ENCODE data around the gene SORCS2. TPM values are rescaled to one million over a fixed set of nuclear protein-coding genes. Genes with fewer than 3 reads are reported as not detected.

The SORCS2 gene
- total RNA-seq, 5 donors from 2014 or later (not counting 1 experiment from before 2014, with no cell fraction given) = 0.22 TPM; not detected in 4

- no peaks in the 10 kb centered on the region for H3K4me1 Mint-ChIP-seq
- CTCF ChIA-PET = no interaction called here
- Histone ChIP-seq H3K4me3 (ENCODE audit: control insufficient read depth in 1 of 2, extremely low read depth in 1 of 2, low read length in 1 of 2) (no peak overlapping the region), H3K9me3 (no peaks in the 10 kb centered on the region), H3K27ac (ENCODE audit: low read length) (no peak overlapping the region), H3K36me3 (ENCODE audit: control insufficient read depth in 2 of 2, extremely low read depth in 1 of 2, insufficient read depth in 1 of 2, low read length in 1 of 2) (no peaks in the 10 kb centered on the region), H3K27me3 (replicated peaks in 1 of 2; ENCODE audit: control insufficient read depth in 2 of 2, extremely low read depth in 1 of 2, insufficient read depth in 2 of 2, low read length in 1 of 2) (peaks cover 0 to 45% of the 10 kb centered on the region in 2 experiments), H3K4me1 (ENCODE audit: control insufficient read depth in 1 of 2, extremely low read depth in 1 of 2, insufficient read depth in 2 of 2, low read length in 2 of 2) (no peaks in the 10 kb centered on the region)
- H3K36me3 Mint-ChIP-seq = no peaks in the 10 kb centered on the region
- H3K27me3 Mint-ChIP-seq = peaks cover 8 to 15% of the 10 kb centered on the region in 2 donors
- POLR2A ChIA-PET = no interaction called here
- DNase-seq (no peak), ATAC-seq (replicated peaks in 1 of 4) (no peak)
- 67% methylated on average over 7 of the region's 13 CpGs for WGBS (ENCODE audit: insufficient coverage)
- no peak overlapping the region for H3K27ac Mint-ChIP-seq
- no peak overlapping the region for H3K4me3 Mint-ChIP-seq
- no peaks in the 10 kb centered on the region for H3K9me3 Mint-ChIP-seq
These were observed 116.8 kb downstream of the SORCS2 start for GRCh38 chr4:7309181-7309580.

DNA sequence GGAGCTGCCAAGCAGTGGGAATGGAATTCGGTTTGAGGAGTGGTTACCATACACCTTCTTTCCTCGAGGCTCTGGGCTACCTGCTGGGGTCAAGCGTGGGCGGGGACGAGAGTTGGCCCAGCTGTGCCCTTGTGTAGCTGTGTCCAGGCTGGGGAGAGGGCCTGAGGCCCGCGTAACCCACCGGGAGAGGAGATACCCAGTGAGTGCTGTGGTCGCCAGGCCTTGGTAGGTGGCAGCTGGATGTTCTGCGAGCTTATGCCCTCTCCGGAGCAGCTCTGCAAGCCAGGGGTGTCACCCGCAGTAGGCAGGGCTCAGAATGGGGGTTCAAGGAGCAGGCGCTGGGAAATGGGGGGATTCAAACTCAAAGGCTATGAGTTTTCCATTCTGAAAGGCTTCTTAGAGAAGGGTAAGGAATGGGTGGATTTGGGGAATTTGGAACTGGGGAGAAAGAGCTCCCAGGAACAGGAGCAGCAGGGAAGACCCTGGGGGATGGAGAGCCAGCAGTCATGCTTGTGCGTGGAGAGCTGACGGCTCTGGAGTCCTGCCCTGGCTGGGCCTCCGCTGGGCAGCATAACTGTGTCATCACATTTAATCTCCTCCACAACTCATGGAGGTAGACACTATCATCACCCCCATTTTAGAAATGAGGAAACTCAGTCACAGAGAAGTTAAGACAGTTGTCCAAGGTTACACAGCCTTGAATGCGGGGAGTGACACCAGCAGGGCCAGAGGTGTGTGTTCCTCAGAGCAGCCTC is 117.5 kb downstream of the SORCS2 start:
- ATAC-seq (replicated peaks in 1 of 4) (no peak), DNase-seq (no peak)
- no peaks in the 10 kb centered on the region for H3K4me1 Mint-ChIP-seq
- CTCF ChIA-PET = no interaction called here
- Histone ChIP-seq H3K36me3 (ENCODE audit: control insufficient read depth in 2 of 2, extremely low read depth in 1 of 2, insufficient read depth in 1 of 2, low read length in 1 of 2) (no peaks in the 10 kb centered on the region), H3K4me3 (ENCODE audit: control insufficient read depth in 1 of 2, extremely low read depth in 1 of 2, low read length in 1 of 2) (no peak overlapping the region), H3K9me3 (no peaks in the 10 kb centered on the region), H3K27ac (ENCODE audit: low read length) (no peak overlapping the region), H3K4me1 (ENCODE audit: control insufficient read depth in 1 of 2, extremely low read depth in 1 of 2, insufficient read depth in 2 of 2, low read length in 2 of 2) (no peaks in the 10 kb centered on the region), H3K27me3 (replicated peaks in 1 of 2; ENCODE audit: control insufficient read depth in 2 of 2, extremely low read depth in 1 of 2, insufficient read depth in 2 of 2, low read length in 1 of 2) (peaks cover 0 to 40% of the 10 kb centered on the region in 2 experiments)
- H3K4me3 Mint-ChIP-seq = no peak overlapping the region
- H3K27me3 Mint-ChIP-seq = peaks cover 8 to 15% of the 10 kb centered on the region in 2 donors
- H3K36me3 Mint-ChIP-seq = no peaks in the 10 kb centered on the region
- POLR2A ChIA-PET = no interaction called here
- H3K9me3 Mint-ChIP-seq = no peaks in the 10 kb centered on the region
- 78% methylated on average over 13 of the region's 17 CpGs for WGBS (ENCODE audit: insufficient coverage)
- no peak overlapping the region for H3K27ac Mint-ChIP-seq

GRCh38 chr4:7310451-7310850 is 118.1 kb downstream of the SORCS2 start:
- Histone ChIP-seq H3K4me1 (ENCODE audit: control insufficient read depth in 1 of 2, extremely low read depth in 1 of 2, insufficient read depth in 2 of 2, low read length in 2 of 2) (no peaks in the 10 kb centered on the region), H3K27me3 (replicated peaks in 1 of 2; ENCODE audit: control insufficient read depth in 2 of 2, extremely low read depth in 1 of 2, insufficient read depth in 2 of 2, low read length in 1 of 2) (peaks cover 0 to 42% of the 10 kb centered on the region in 2 experiments), H3K36me3 (ENCODE audit: control insufficient read depth in 2 of 2, extremely low read depth in 1 of 2, insufficient read depth in 1 of 2, low read length in 1 of 2) (no peaks in the 10 kb centered on the region), H3K27ac (ENCODE audit: low read length) (no peak overlapping the region), H3K4me3 (ENCODE audit: control insufficient read depth in 1 of 2, extremely low read depth in 1 of 2, low read length in 1 of 2) (no peak overlapping the region), H3K9me3 (no peaks in the 10 kb centered on the region)
- no peak for DNase-seq
- Mint-ChIP-seq H3K4me1 (no peaks in the 10 kb centered on the region), H3K36me3 (no peaks in the 10 kb centered on the region), H3K27me3 (peaks cover 8 to 15% of the 10 kb centered on the region in 2 donors), H3K9me3 (no peaks in the 10 kb centered on the region), H3K27ac (no peak overlapping the region), H3K4me3 (no peak overlapping the region)
- ChIA-PET CTCF (no interaction called here), POLR2A (no interaction called here)
- 71% methylated on average over 11 of the region's 12 CpGs for WGBS (ENCODE audit: insufficient coverage)
- no peak for ATAC-seq (replicated peaks in 1 of 4)

GRCh38 chr4:7311205-7311604 is 118.9 kb downstream of the SORCS2 start:
- WGBS (ENCODE audit: insufficient coverage) = no CpG with 5 or more reads among the region's 8 CpGs
- DNase-seq (no peak), ATAC-seq (replicated peaks in 1 of 4) (no peak)
- ChIA-PET POLR2A (no interaction called here), CTCF (no interaction called here)
- no peaks in the 10 kb centered on the region for H3K36me3 ChIP-seq (ENCODE audit: control insufficient read depth in 2 of 2, extremely low read depth in 1 of 2, insufficient read depth in 1 of 2, low read length in 1 of 2)
- H3K4me3 Mint-ChIP-seq = no peak overlapping the region
- peaks cover 0 to 38% of the 10 kb centered on the region in 2 experiments for H3K27me3 ChIP-seq (replicated peaks in 1 of 2; ENCODE audit: control insufficient read depth in 2 of 2, extremely low read depth in 1 of 2, insufficient read depth in 2 of 2, low read length in 1 of 2)
- H3K9me3 ChIP-seq = no peaks in the 10 kb centered on the region
- H3K27ac Mint-ChIP-seq = no peak overlapping the region
- H3K4me3 ChIP-seq (ENCODE audit: control insufficient read depth in 1 of 2, extremely low read depth in 1 of 2, low read length in 1 of 2) = no peak overlapping the region
- H3K27me3 Mint-ChIP-seq = peaks cover 12 to 14% of the 10 kb centered on the region in 2 donors
- no peaks in the 10 kb centered on the region for H3K4me1 Mint-ChIP-seq
- H3K36me3 Mint-ChIP-seq = no peaks in the 10 kb centered on the region
- no peak overlapping the region for H3K27ac ChIP-seq (ENCODE audit: low read length)
- peaks cover 0 to 5% (median 0%) of the 10 kb centered on the region in 3 donors for H3K9me3 Mint-ChIP-seq
- no peaks in the 10 kb centered on the region for H3K4me1 ChIP-seq (ENCODE audit: control insufficient read depth in 1 of 2, extremely low read depth in 1 of 2, insufficient read depth in 2 of 2, low read length in 2 of 2)

DNA sequence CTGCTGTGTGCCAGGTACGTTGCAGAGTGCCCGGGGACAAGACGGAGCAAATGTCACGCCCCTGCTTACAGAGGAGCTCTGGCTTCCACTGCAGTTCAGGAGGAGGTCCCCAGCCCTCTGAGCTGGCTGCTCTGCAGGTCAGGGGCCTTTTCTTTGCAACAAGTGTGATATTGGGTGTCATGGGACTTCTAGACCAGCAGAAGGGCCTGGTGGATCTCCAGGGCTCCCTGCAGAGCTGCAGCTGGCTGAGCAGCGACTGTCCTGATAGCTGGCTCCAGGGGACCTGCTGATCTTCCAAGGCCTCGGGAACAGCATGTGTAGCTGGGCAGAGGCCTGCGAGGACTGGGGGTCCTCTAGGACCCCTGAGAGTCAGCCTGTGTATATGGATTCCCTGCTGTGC is 120.4 kb downstream of the SORCS2 start:
- H3K27me3 Mint-ChIP-seq = peaks cover 6 to 12% of the 10 kb centered on the region in 2 donors
- no peak overlapping the region for H3K27ac Mint-ChIP-seq
- POLR2A ChIA-PET = no interaction called here

GRCh38 chr4:7313347-7313811 is 121.0 kb downstream of the SORCS2 start:
- no peak for DNase-seq
- H3K4me3 Mint-ChIP-seq = no peak overlapping the region
- H3K4me1 ChIP-seq (ENCODE audit: control insufficient read depth in 1 of 2, extremely low read depth in 1 of 2, insufficient read depth in 2 of 2, low read length in 2 of 2) = no peaks in the 10 kb centered on the region
- CTCF ChIA-PET = no interaction called here
- H3K4me3 ChIP-seq (ENCODE audit: control insufficient read depth in 1 of 2, extremely low read depth in 1 of 2, low read length in 1 of 2) = no peak overlapping the region
- no peak overlapping the region for H3K27ac Mint-ChIP-seq
- H3K27me3 Mint-ChIP-seq = peaks cover 4 to 10% of the 10 kb centered on the region in 2 donors
- no peaks in the 10 kb centered on the region for H3K36me3 Mint-ChIP-seq
- H3K9me3 ChIP-seq = no peaks in the 10 kb centered on the region
- no peak overlapping the region for H3K27ac ChIP-seq (ENCODE audit: low read length)
- H3K27me3 ChIP-seq (replicated peaks in 1 of 2; ENCODE audit: control insufficient read depth in 2 of 2, extremely low read depth in 1 of 2, insufficient read depth in 2 of 2, low read length in 1 of 2) = peaks cover 0 to 18% of the 10 kb centered on the region in 2 experiments
- POLR2A ChIA-PET = no interaction called here
- 71% methylated on average over 14 of the region's 14 CpGs for WGBS (ENCODE audit: insufficient coverage)
- no peak for ATAC-seq (replicated peaks in 1 of 4)
- no peaks in the 10 kb centered on the region for H3K4me1 Mint-ChIP-seq
- H3K9me3 Mint-ChIP-seq = peaks cover 0 to 5% (median 1%) of the 10 kb centered on the region in 3 donors
- no peaks in the 10 kb centered on the region for H3K36me3 ChIP-seq (ENCODE audit: control insufficient read depth in 2 of 2, extremely low read depth in 1 of 2, insufficient read depth in 1 of 2, low read length in 1 of 2)

More for the DNA sequence above, 120.4 kb downstream of the SORCS2 start:
- ATAC-seq (replicated peaks in 1 of 4) = no peak
- peaks cover 0 to 5% (median 0%) of the 10 kb centered on the region in 3 donors for H3K9me3 Mint-ChIP-seq
- WGBS (ENCODE audit: insufficient coverage) = 73% methylated on average over 7 of the region's 7 CpGs
- no peak overlapping the region for H3K4me3 Mint-ChIP-seq
- Histone ChIP-seq H3K36me3 (ENCODE audit: control insufficient read depth in 2 of 2, extremely low read depth in 1 of 2, insufficient read depth in 1 of 2, low read length in 1 of 2) (no peaks in the 10 kb centered on the region), H3K4me1 (ENCODE audit: control insufficient read depth in 1 of 2, extremely low read depth in 1 of 2, insufficient read depth in 2 of 2, low read length in 2 of 2) (no peaks in the 10 kb centered on the region), H3K4me3 (ENCODE audit: control insufficient read depth in 1 of 2, extremely low read depth in 1 of 2, low read length in 1 of 2) (no peak overlapping the region), H3K27me3 (replicated peaks in 1 of 2; ENCODE audit: control insufficient read depth in 2 of 2, extremely low read depth in 1 of 2, insufficient read depth in 2 of 2, low read length in 1 of 2) (peaks cover 0 to 24% of the 10 kb centered on the region in 2 experiments), H3K27ac (ENCODE audit: low read length) (no peak overlapping the region), H3K9me3 (no peaks in the 10 kb centered on the region)
- CTCF ChIA-PET = no interaction called here
- no peak for DNase-seq
- H3K4me1 Mint-ChIP-seq = no peaks in the 10 kb centered on the region
- no peaks in the 10 kb centered on the region for H3K36me3 Mint-ChIP-seq
